Chondrocyte (in vitro differentiated cells): Measurements from ENCODE around the gene NUDT2. TPM values are rescaled to one million over a fixed set of nuclear protein-coding genes. Genes with fewer than 3 reads are reported as not detected.

ENCODE experiments used
- DNase-seq: peaks from one replicate; pipeline ENCODE4 v3.0.0; 2021; ENCODE audit warnings: mixed read lengths, low spot score
- H3K27ac Mint-ChIP-seq: one replicate; pipeline ENCODE4 v1.8.0; 2021; ENCODE audit warnings: mild to moderate bottlenecking, moderate library complexity, mixed read lengths; ENCODE audit not compliant: unreplicated experiment
- H3K27me3 Mint-ChIP-seq: 2 replicates; pipeline ENCODE4 v1.8.0; 2021; ENCODE audit warnings: low read depth, mixed read lengths
- H3K36me3 Mint-ChIP-seq: 2 replicates; pipeline ENCODE4 v1.8.0; 2021; ENCODE audit warnings: low read depth, mixed read lengths
- H3K4me1 Mint-ChIP-seq: 2 replicates; pipeline ENCODE4 v1.8.0; 2021; ENCODE audit warnings: low read depth, mild to moderate bottlenecking, mixed read lengths
- H3K4me3 Mint-ChIP-seq: one replicate; pipeline ENCODE4 v1.8.0; 2021; ENCODE audit warnings: mild to moderate bottlenecking, moderate library complexity, mixed read lengths; ENCODE audit not compliant: unreplicated experiment
- H3K9me3 Mint-ChIP-seq: 2 replicates; pipeline ENCODE4 v1.8.0; 2021; ENCODE audit warnings: low read depth, mixed read lengths
- CTCF ChIP-seq: fragments of 200-600 bp; sonication (generic); IDR thresholded peaks from 2 replicates; pipeline ENCODE4 v1.5.0; 2021; ENCODE audit warnings: antibody characterized with exemption, mild to moderate bottlenecking, moderate library complexity
- total RNA-seq: library from RNA; stranded (reverse); gene quantifications from 3 replicates; pipeline ENCODE4 v1.2.1, GENCODE V29; 2021

The NUDT2 gene
- total RNA-seq, 1 donor from 2014 or later: 17.6 TPM

DNA sequence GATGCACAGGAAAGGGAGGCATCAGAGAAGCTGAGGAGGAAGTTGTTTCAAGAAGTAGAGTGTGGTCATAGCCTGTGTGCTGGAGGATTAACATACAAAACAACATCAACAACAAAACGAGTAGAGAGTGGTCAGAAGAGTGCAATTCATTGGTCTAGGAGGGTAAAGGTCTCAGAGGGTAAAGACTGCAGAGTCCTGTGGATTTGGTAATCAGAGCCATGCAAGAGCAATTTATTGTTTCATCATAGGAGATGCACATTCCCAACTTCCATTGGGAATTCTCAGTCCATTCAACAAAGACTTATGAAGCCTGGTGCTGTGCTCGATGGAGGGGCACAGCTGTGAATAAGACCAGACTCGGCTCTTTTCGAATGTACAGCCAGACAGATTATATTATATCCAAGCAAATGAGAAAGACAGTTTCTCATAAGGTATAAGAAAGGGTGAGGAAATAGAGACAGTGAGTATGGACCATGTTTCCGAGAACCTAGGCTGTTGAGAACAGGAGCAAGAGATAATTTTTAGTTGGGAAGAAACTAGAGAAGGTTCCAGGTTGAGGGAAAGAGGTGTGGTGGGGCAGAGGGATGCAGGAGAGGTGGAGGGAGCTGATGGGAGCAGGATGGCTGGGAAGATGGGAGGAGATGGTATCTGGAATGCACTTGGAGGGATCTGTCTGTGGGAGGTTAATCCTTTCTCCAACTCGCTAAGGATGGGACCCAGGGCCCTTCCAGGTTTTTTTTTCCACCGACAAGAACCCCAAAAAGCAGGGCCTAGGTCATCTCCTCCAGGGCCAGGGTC is 55.2 kb downstream of the NUDT2 start:
- Mint-ChIP-seq H3K27ac (no peak overlapping the region), H3K4me3 (no peak overlapping the region), H3K4me1 (peaks cover 10% of the 10 kb centered on the region), H3K36me3 (no peaks in the 10 kb centered on the region), H3K9me3 (no peaks in the 10 kb centered on the region), H3K27me3 (no peaks in the 10 kb centered on the region)
- no peak for TF ChIP-seq CTCF
- DNase-seq: peak; percentile 18

DNA sequence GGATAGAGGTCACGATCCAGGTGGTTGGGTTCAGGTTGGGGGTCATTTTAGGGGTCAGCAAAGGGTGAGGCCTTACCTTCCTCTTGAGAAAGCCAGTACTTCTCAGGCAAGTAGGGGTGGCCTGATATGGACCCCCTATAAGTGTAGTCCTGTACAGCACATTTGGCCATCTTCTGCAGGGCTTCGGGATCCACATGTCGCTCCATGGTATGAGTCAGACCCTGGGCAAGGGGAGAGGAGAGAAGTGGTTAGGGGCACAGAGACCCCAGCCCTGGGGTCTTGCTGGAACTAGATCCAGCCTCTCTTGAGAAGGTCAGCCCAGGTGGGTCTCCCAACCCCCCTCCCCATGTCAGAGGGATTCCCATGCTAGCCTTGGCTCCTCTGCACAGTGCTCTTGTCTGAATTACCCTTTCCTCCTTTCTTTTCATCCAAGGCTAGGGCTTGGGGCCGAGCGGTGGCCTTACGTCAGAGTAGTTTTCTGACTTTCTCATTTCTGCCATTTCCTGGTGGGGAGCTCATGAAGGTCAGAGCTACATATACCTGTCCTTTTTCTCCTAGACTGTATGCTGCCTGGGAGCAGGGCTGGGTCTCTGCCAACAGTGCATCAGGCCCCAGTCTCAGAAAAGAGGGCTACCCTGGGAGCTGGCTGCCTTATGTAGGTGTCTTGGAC is 56.3 kb downstream of the NUDT2 start:
- peak; percentile 30 for DNase-seq
- H3K27ac Mint-ChIP-seq: no peak overlapping the region
- no peaks in the 10 kb centered on the region for H3K36me3 Mint-ChIP-seq
- TF ChIP-seq CTCF: no peak
- no peak overlapping the region for H3K4me3 Mint-ChIP-seq
- no peaks in the 10 kb centered on the region for H3K27me3 Mint-ChIP-seq
- peaks cover 7% of the 10 kb centered on the region for H3K4me1 Mint-ChIP-seq
- H3K9me3 Mint-ChIP-seq: no peaks in the 10 kb centered on the region

DNA sequence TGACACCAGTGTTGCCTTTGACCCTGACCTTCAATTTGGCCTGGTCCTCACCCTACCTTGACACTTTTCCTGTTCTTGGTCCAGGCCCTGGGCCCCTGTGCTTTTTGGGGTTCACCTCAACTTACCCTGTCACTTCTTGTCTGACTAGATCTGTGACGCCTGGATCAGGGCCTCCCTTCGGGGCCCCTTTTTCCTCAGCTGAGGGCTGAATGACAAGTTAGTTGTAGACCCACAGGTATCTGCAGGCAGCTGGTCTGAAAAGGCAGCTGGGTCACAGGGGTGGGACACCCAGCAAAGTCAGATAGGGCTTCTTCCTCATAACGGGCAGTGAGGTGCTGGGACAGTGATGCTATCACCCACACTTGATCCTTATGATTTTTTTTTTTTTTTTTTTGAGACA is 57.3 kb downstream of the NUDT2 start:
- Mint-ChIP-seq H3K27me3 (no peaks in the 10 kb centered on the region), H3K4me1 (no peaks in the 10 kb centered on the region), H3K4me3 (no peak overlapping the region), H3K9me3 (no peaks in the 10 kb centered on the region), H3K27ac (no peak overlapping the region), H3K36me3 (no peaks in the 10 kb centered on the region)
- DNase-seq: peak; percentile 58
- TF ChIP-seq CTCF: no peak

GRCh38 chr9:34387239-34387638 is 57.9 kb downstream of the NUDT2 start:
- TF ChIP-seq CTCF: no peak
- H3K4me1 Mint-ChIP-seq: no peaks in the 10 kb centered on the region
- DNase-seq: peak; percentile 46
- H3K9me3 Mint-ChIP-seq: no peaks in the 10 kb centered on the region
- no peak overlapping the region for H3K4me3 Mint-ChIP-seq
- no peak overlapping the region for H3K27ac Mint-ChIP-seq
- no peaks in the 10 kb centered on the region for H3K36me3 Mint-ChIP-seq
- H3K27me3 Mint-ChIP-seq: no peaks in the 10 kb centered on the region

DNA sequence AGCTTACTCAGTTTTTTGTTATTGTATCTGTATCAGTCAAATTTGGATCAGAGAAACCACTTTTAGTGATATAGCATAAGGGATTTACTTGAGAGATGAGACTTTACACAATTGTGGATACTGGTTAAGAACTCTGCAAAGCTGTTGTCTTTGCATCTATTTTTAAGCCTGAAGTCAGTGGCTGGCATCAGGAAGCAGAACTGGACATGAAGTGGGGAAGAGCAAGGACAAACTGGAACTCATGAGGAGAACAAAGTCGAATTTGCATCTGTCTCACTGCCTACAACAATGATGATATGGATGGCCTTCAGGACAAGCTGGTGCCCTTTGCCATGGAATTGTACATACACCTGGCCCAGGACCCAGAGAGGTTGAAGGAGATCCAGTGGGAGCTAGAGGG is 63.1 kb downstream of the NUDT2 start:
- TF ChIP-seq CTCF: no peak
- no peaks in the 10 kb centered on the region for H3K27me3 Mint-ChIP-seq
- no peaks in the 10 kb centered on the region for H3K4me1 Mint-ChIP-seq
- no peaks in the 10 kb centered on the region for H3K36me3 Mint-ChIP-seq
- H3K27ac Mint-ChIP-seq: no peak overlapping the region
- DNase-seq: no peak
- H3K4me3 Mint-ChIP-seq: no peak overlapping the region
- no peaks in the 10 kb centered on the region for H3K9me3 Mint-ChIP-seq

Other genes with a start within 250 kb of the NUDT2 start
- 24.4 to 29.6 TPM (median 26.5 TPM) in 3 replicates for gene DCAF12, start 202.9 kb upstream of the NUDT2 start, total RNA-seq
- gene UBAP1, start 150.5 kb upstream of the NUDT2 start, total RNA-seq: 29.3 to 35.9 TPM (median 33.3 TPM) in 3 replicates
- 0.90 to 2.5 TPM (median 1.0 TPM) in 3 replicates for gene KIF24, start 301 bp upstream of the NUDT2 start, total RNA-seq
- gene MYORG, start 47.3 kb downstream of the NUDT2 start, total RNA-seq: 5.3 to 7.5 TPM (median 6.8 TPM) in 3 replicates
- gene FAM219A, start 129.0 kb downstream of the NUDT2 start, total RNA-seq: 24.5 to 37.5 TPM (median 35.7 TPM) in 3 replicates
- gene DNAI1, start 129.2 kb downstream of the NUDT2 start, total RNA-seq: 0.25 TPM in 1 of 3 replicates, not detected in the others
- 0.97 to 1.6 TPM (median 1.3 TPM) in 3 replicates for gene ENHO, start 193.4 kb downstream of the NUDT2 start, total RNA-seq